Sigmoid colon (tissue), 4 donors: ENCODE data around the gene LYPD6.

Experiments used
- POLR2AphosphoS5 ChIP-seq, 4 donors: sonication (generic); formaldehyde crosslinking; IDR thresholded peaks; one replicate each; pipeline ENCODE4 v1.6.1; 2017; ENCODE audit warnings: antibody characterized with exemption in 4 of 4
- TF ChIP-seq, protein P1 (sequence below), 4 experiments: fragments of 450-650 bp in 3 of 4; fragments of 200-600 bp in 1 of 4; IDR thresholded peaks; one replicate each; pipeline ENCODE4 v1.5.1; 2016 to 2019; ENCODE audit warnings: antibody characterized with exemption in 4 of 4, mild to moderate bottlenecking in 3 of 4, moderate library complexity in 2 of 4

DNA sequence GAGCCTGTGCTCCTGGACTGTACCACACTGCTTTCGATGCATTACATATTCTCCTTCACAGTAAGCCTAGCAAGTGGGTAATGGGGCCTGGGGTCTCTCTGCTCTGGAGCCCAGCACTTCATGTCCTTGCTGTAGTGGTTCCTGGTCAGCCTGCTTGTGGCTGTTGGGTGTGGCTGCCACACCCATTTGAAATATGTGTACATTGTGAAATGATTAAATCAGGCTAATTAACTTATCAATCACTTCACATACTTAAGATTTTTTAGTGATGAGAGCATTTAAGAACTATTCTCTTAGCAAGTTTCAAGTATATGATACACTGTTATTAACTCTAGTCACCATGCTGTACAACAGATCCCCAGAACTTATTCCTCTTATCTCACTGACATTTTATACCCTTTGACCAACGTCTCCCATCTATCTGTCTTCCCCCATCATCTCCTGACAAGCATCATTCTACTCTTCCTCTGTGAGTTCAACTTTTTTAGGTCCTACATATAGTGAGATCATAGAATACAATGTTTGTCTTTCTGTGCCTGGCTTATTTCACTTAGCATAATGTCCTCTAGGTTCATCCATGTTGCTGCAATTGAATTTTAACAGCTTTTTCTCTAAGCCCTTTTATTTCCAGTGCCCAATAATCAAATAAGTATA, 92.1 kb downstream of the LYPD6 start:
- TF ChIP-seq, protein P1, sequence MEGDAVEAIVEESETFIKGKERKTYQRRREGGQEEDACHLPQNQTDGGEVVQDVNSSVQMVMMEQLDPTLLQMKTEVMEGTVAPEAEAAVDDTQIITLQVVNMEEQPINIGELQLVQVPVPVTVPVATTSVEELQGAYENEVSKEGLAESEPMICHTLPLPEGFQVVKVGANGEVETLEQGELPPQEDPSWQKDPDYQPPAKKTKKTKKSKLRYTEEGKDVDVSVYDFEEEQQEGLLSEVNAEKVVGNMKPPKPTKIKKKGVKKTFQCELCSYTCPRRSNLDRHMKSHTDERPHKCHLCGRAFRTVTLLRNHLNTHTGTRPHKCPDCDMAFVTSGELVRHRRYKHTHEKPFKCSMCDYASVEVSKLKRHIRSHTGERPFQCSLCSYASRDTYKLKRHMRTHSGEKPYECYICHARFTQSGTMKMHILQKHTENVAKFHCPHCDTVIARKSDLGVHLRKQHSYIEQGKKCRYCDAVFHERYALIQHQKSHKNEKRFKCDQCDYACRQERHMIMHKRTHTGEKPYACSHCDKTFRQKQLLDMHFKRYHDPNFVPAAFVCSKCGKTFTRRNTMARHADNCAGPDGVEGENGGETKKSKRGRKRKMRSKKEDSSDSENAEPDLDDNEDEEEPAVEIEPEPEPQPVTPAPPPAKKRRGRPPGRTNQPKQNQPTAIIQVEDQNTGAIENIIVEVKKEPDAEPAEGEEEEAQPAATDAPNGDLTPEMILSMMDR (IDR thresholded peaks at IDR 0.05): no peak
- no peak for TF ChIP-seq POLR2AphosphoS5 (IDR thresholded peaks at IDR 0.05)
